ENCODE measurements around the gene DNMT3L. TPM values are rescaled to one million over a fixed set of nuclear protein-coding genes. Genes with fewer than 3 reads are reported as not detected.

DNMT3L gene
- total RNA-seq, 1 experiment from 2014 or later, result not detected

GRCh38 chr21:44305691-44306090 is 44.0 kb upstream of the DNMT3L start:
- Mint-ChIP-seq H3K27me3 (ENCODE audit: low read depth) (no peaks in the 10 kb centered on the region), H3K4me3 (no peak overlapping the region), H3K36me3 (0 out of 2 replicates have a peak, but pooled peaks cover 2% of the 10 kb centered on the region), H3K9me3 (no peaks in the 10 kb centered on the region), H3K4me1 (peaks cover 30% of the 10 kb centered on the region), H3K27ac (no peak overlapping the region)
- TF ChIP-seq USF1 (CRISPR knock-in tag; IDR thresholded peaks at IDR 0.05), result no peak
- no peak for TF ChIP-seq ZNF416 (CRISPR knock-in tag; IDR thresholded peaks at IDR 0.05)
- no peak for TF ChIP-seq NR2C2 (CRISPR knock-in tag; IDR thresholded peaks at IDR 0.05)
- TF ChIP-seq ZNF219 (CRISPR knock-in tag; IDR thresholded peaks at IDR 0.05; ENCODE audit: borderline replicate concordance), result no peak
- TF ChIP-seq SMAD3 (CRISPR knock-in tag; IDR thresholded peaks at IDR 0.05; ENCODE audit: borderline replicate concordance), result no peak
- no peak for TF ChIP-seq ELF4 (CRISPR knock-in tag; IDR thresholded peaks at IDR 0.05; ENCODE audit: low read depth)
- TF ChIP-seq AR (CRISPR knock-in tag; IDR thresholded peaks at IDR 0.05), result no peak
- TF ChIP-seq ZNF532 (CRISPR knock-in tag; IDR thresholded peaks at IDR 0.05; ENCODE audit: borderline replicate concordance), result no peak
- no peak for TF ChIP-seq ZBTB43 (CRISPR knock-in tag; IDR thresholded peaks at IDR 0.05)
- TF ChIP-seq RELA (CRISPR knock-in tag; IDR thresholded peaks at IDR 0.05; ENCODE audit: borderline replicate concordance), result no peak
- no peak for TF ChIP-seq IRF1 (CRISPR knock-in tag; IDR thresholded peaks at IDR 0.05)
- TF ChIP-seq NFE2L1 (CRISPR knock-in tag; IDR thresholded peaks at IDR 0.05), result no peak
- no peak for TF ChIP-seq ZSCAN18 (CRISPR knock-in tag; IDR thresholded peaks at IDR 0.05)
- no peak for TF ChIP-seq ZNF232 (CRISPR knock-in tag; IDR thresholded peaks at IDR 0.05)
- no peak for TF ChIP-seq RORB (CRISPR knock-in tag; IDR thresholded peaks at IDR 0.05)
- TF ChIP-seq ERG (CRISPR knock-in tag; IDR thresholded peaks at IDR 0.05), result no peak
- no peak for TF ChIP-seq ZNF671 (CRISPR knock-in tag; IDR thresholded peaks at IDR 0.05)
- ChIA-PET POLR2A (no interaction called here), CTCF (interaction anchor here (1.4 kb wide), 1 partner anchor 29 kb away, joined by 3 read pairs; no protein-coding TSS in a partner anchor)
- ATAC-seq, result no peak
- no peak for DNase-seq (ENCODE audit: low spot score)

Data from WTC11 (cell line).